ENCODE measurements around the gene SMG1. TPM values are rescaled to one million over a fixed set of nuclear protein-coding genes. Genes with fewer than 3 reads are reported as not detected.
A peak's percentile ranks its signal among the peaks of the same experiment; 100 is the strongest.
"Not testable (repeated sequence)": the region's sequence is repeated elsewhere in the genome, so short reads cannot be mapped to it uniquely, and the experiment has no call there.

SMG1 gene
- total and polyA plus RNA-seq, 10 donors: 8.4 to 154 (median 114) TPM

GRCh38 chr16:18932243-18932987, 6.2 kb upstream of the SMG1 start:
- Histone ChIP-seq H3K27ac (no peak overlapping the region), H3K36me3 (no peaks in the 10 kb centered on the region), H3K4me3 (no peak overlapping the region), H3K4me1 (peaks cover 0 to 1% (median 0%) of the 10 kb centered on the region in 6 donors), H3K27me3 (replicated peaks in 1 of 7) (no peaks in the 10 kb centered on the region), H3K9me3 (no peaks in the 10 kb centered on the region)
- intact Hi-C loops (cut with DNase I; ENCODE audit: low total_unique reads): no loop called here
- no peak for DNase-seq
- 69 to 76% (median 76%) methylated on average over 5 of the region's 5 CpGs for whole genome bisulfite sequencing, 5 donors
- TF ChIP-seq POLR2A (IDR thresholded peaks at IDR 0.05): no peak

- no peak overlapping the region for H3K4me3 ChIP-seq
- no peaks in the 10 kb centered on the region for H3K27me3 ChIP-seq (replicated peaks in 1 of 7)
- peak in 1 of 3 donors; percentile 21 for TF ChIP-seq POLR2AphosphoS5 (IDR thresholded peaks at IDR 0.05)
- TF ChIP-seq CTCF (IDR thresholded peaks at IDR 0.05 in 8 of 11, conservative IDR thresholded peaks at IDR 0.05 in 3 of 11): no peak
- DNase-seq: no peak
- H3K4me1 ChIP-seq: peaks cover 0 to 8% (median 3%) of the 10 kb centered on the region in 6 donors
- peak overlapping the region in 1 of 8 donors; percentile 32 for H3K27ac ChIP-seq
- H3K36me3 ChIP-seq: no peaks in the 10 kb centered on the region
- 40 to 48% (median 43%) methylated on average over 5 of the region's 5 CpGs for WGBS, 5 donors
- intact Hi-C loops (cut with DNase I; ENCODE audit: low total_unique reads): no loop called here
- no peaks in the 10 kb centered on the region for H3K9me3 ChIP-seq
Observed at GRCh38 chr16:18931756-18932155, 5.5 kb upstream of the SMG1 start.

GRCh38 chr16:18930095-18930494, 3.9 kb upstream of the SMG1 start:
- H3K4me3 ChIP-seq; intact Hi-C loops (cut with DNase I; ENCODE audit: low total_unique reads); H3K27ac ChIP-seq; H3K9me3 ChIP-seq; H3K27me3 ChIP-seq (replicated peaks in 1 of 7); DNase-seq; H3K36me3 ChIP-seq: not testable (repeated sequence)
- 70 to 88% (median 81%) methylated on average over 4 of the region's 4 CpGs for WGBS, 5 donors
- H3K4me1 ChIP-seq: peaks cover 0 to 13% (median 4%) of the 10 kb centered on the region in 6 donors

GRCh38 chr16:18928073-18928472, 1.9 kb upstream of the SMG1 start:
- H3K27ac ChIP-seq; H3K36me3 ChIP-seq; DNase-seq; H3K4me3 ChIP-seq; H3K9me3 ChIP-seq; H3K27me3 ChIP-seq (replicated peaks in 1 of 7): not testable (repeated sequence)
- WGBS, 5 donors: 88 to 97% (median 93%) methylated on average over 7 of the region's 7 CpGs
- peaks cover 12 to 33% (median 24%) of the 10 kb centered on the region in 6 donors for H3K4me1 ChIP-seq
- intact Hi-C loops (cut with DNase I; ENCODE audit: low total_unique reads): loop anchor here (10.0 kb wide), 1 partner anchor 123 kb away; the partner anchor contains the start of gene ARL6IP1

- intact Hi-C loops (cut with DNase I; ENCODE audit: low total_unique reads): loop anchor here (10.0 kb wide), 1 partner anchor 121 kb away; the partner anchor contains the start of gene ARL6IP1
- not testable (repeated sequence) for H3K36me3 ChIP-seq; H3K9me3 ChIP-seq; H3K27me3 ChIP-seq (replicated peaks in 1 of 7)
- peak; percentile 93 for DNase-seq
- 0 to 1% (median 0%) methylated on average over 17 to 42 of the region's 42 CpGs for WGBS, 5 donors
- Histone ChIP-seq H3K4me1 (peaks cover 14 to 58% (median 36%) of the 10 kb centered on the region in 6 donors), H3K27ac (peak overlapping the region; percentile 84 to 98 (median 96)), H3K4me3 (peak overlapping the region; percentile 69 to 90 (median 78))
Observed at GRCh38 chr16:18925215-18925985, 808 bp downstream of the SMG1 start.

GRCh38 chr16:18923935-18924334, 2.3 kb downstream of the SMG1 start:
- not testable (repeated sequence) for H3K27me3 ChIP-seq (replicated peaks in 1 of 7); H3K36me3 ChIP-seq; H3K9me3 ChIP-seq; DNase-seq
- WGBS, 5 donors: 18 to 28% (median 21%) methylated on average over 5 of the region's 5 CpGs
- Histone ChIP-seq H3K4me1 (peaks cover 14 to 71% (median 44%) of the 10 kb centered on the region in 6 donors), H3K4me3 (peak overlapping the region in 1 of 8 donors; percentile 89), H3K27ac (peak overlapping the region in 1 of 8 donors; percentile 43)
- intact Hi-C loops (cut with DNase I; ENCODE audit: low total_unique reads): loop anchor here (10.0 kb wide), 1 partner anchor 119 kb away; the partner anchor contains the start of gene ARL6IP1

- DNase-seq; H3K36me3 ChIP-seq; H3K9me3 ChIP-seq; H3K27me3 ChIP-seq (replicated peaks in 1 of 7): not testable (repeated sequence)
- Histone ChIP-seq H3K4me3 (peak overlapping the region in 1 of 8 donors; percentile 36), H3K4me1 (peaks cover 14 to 77% (median 44%) of the 10 kb centered on the region in 6 donors), H3K27ac (peak overlapping the region in 3 of 8 donors; percentile 37 to 48 (median 43))
- whole genome bisulfite sequencing, 5 donors: 55 to 63% (median 61%) methylated on average over 7 to 8 of the region's 8 CpGs
- intact Hi-C loops (cut with DNase I; ENCODE audit: low total_unique reads): loop anchor here (10.0 kb wide), 1 partner anchor 118 kb away; the partner anchor contains the start of gene ARL6IP1
Observed at GRCh38 chr16:18923124-18923523, 3.1 kb downstream of the SMG1 start.

GRCh38 chr16:18909585-18909984, 16.6 kb downstream of the SMG1 start:
- intact Hi-C loops (cut with DNase I; ENCODE audit: low total_unique reads); H3K4me3 ChIP-seq; H3K9me3 ChIP-seq; H3K27me3 ChIP-seq (replicated peaks in 1 of 7); H3K27ac ChIP-seq; H3K36me3 ChIP-seq; DNase-seq: not testable (repeated sequence)
- peaks cover 0 to 82% (median 21%) of the 10 kb centered on the region in 6 donors for H3K4me1 ChIP-seq
- 45 to 71% (median 56%) methylated on average over 2 of the region's 2 CpGs for WGBS, 5 donors

GRCh38 chr16:18908716-18909115, 17.5 kb downstream of the SMG1 start:
- H3K9me3 ChIP-seq; H3K36me3 ChIP-seq; H3K27ac ChIP-seq; H3K4me3 ChIP-seq; DNase-seq; intact Hi-C loops (cut with DNase I; ENCODE audit: low total_unique reads); H3K27me3 ChIP-seq (replicated peaks in 1 of 7): not testable (repeated sequence)
- H3K4me1 ChIP-seq: peaks cover 0 to 82% (median 21%) of the 10 kb centered on the region in 6 donors
- 87 to 98% (median 92%) methylated on average over 12 of the region's 12 CpGs for WGBS, 5 donors

Data from spleen (tissue), 11 donors.